ENCODE results near the gene VEGFB. TPM values are rescaled to one million over a fixed set of nuclear protein-coding genes. Genes with fewer than 3 reads are reported as not detected.
A peak's percentile ranks its signal among the peaks of the same experiment; 100 is the strongest.

The VEGFB gene
- total and polyA plus RNA-seq, 2 of the 8 experiments (the other 6 are each of a cell fraction or from before 2014, with no cell fraction given): 9.3 to 49.6 TPM

GRCh38 chr11:64225608-64226506 is 8.5 kb upstream of the VEGFB start, which contains the start of the genes NUDT22 and TRPT1:
TSS of gene NUDT22 (plus strand) at chr11:64226274. CDS start at chr11:64226653, 379 bp downstream.
TSS of gene TRPT1 (minus strand) at chr11:64226186. CDS start at chr11:64225860, 326 bp downstream.
- FAIRE-seq: no peak
- H3K27ac ChIP-seq (ENCODE audit: low read depth, low read length): peak within 1 kb of the TSS; percentile 11; the same call in 1 of the 2 replicates
- peak within 1 kb of the TSS; percentile 9; the same call in 1 of the 2 replicates for H4K8ac ChIP-seq (ENCODE audit: extremely low read depth, insufficient read depth, low read length)
- peak; percentile 35; the same call in 1 of the 2 replicates for TF ChIP-seq TBP (IDR thresholded peaks at IDR 0.05; ENCODE audit: low read depth, low read length)
- TF ChIP-seq GABPA (IDR thresholded peaks at IDR 0.05; ENCODE audit: borderline replicate concordance, insufficient read depth, low read length): peak; percentile 81; the same call in 1 of the 2 replicates
- TF ChIP-seq RFX5 (IDR thresholded peaks at IDR 0.05; ENCODE audit: borderline replicate concordance, low read depth, low read length): no peak
- no peak for TF ChIP-seq SP2 (IDR thresholded peaks at IDR 0.05; ENCODE audit: low read length)
- TF ChIP-seq BRCA1 (IDR thresholded peaks at IDR 0.05; ENCODE audit: low read depth, low read length): no peak
- no peak for TF ChIP-seq SAP30 (IDR thresholded peaks at IDR 0.05; ENCODE audit: insufficient read depth, insufficient replicate concordance, low read length)
- peak; percentile 55; the same call in 1 of the 2 replicates for TF ChIP-seq BACH1 (IDR thresholded peaks at IDR 0.05; ENCODE audit: low read length)
- TF ChIP-seq MAFK (IDR thresholded peaks at IDR 0.05; ENCODE audit: low read depth, low read length): no peak
- TF ChIP-seq KDM1A (IDR thresholded peaks at IDR 0.05; ENCODE audit: borderline replicate concordance, low read length): no peak
- TF ChIP-seq CTBP2 (IDR thresholded peaks at IDR 0.05; ENCODE audit: borderline replicate concordance, insufficient read depth, insufficient read length, low read length): no peak

More at GRCh38 chr11:64225608-64226506, 8.5 kb upstream of the VEGFB start, which contains the start of the genes NUDT22 and TRPT1:
- Histone ChIP-seq H2BK15ac (ENCODE audit: low read length) (peak within 1 kb of the TSS; percentile 99; the same call in 1 of the 2 replicates), H3K23me2 (ENCODE audit: low read depth, low read length) (peaks cover 15% of the 10 kb centered on the region), H4K20me1 (replicated peaks in 1 of 2; ENCODE audit: control insufficient read depth in 1 of 2, insufficient read depth in 2 of 2, low read length in 2 of 2) (peaks cover 0 to 7% of the 10 kb centered on the region in 2 experiments), H3K23ac (ENCODE audit: insufficient read length) (no peak within 1 kb of the TSS), H3K4me2 (ENCODE audit: insufficient read depth in 1 of 2, low read depth in 2 of 2, low read length in 2 of 2) (peak within 1 kb of the TSS; percentile 72 to 93), H2BK12ac (ENCODE audit: low read depth, low read length) (peak within 1 kb of the TSS; percentile 68; the same call in 1 of the 2 replicates), H2BK5ac (ENCODE audit: low read depth, low read length) (peak within 1 kb of the TSS; percentile 95), H3K4ac (replicated peaks; ENCODE audit: insufficient read length, low read depth, low read length) (peak within 1 kb of the TSS; percentile 97), H4K5ac (ENCODE audit: insufficient read length, low read depth, low read length) (peak within 1 kb of the TSS; percentile 99), H3K79me2 (ENCODE audit: control insufficient read depth in 1 of 2, insufficient read depth in 2 of 2, low read length in 2 of 2) (no peaks in the 10 kb centered on the region), H4K91ac (replicated peaks; ENCODE audit: insufficient read length, low read length) (peak within 1 kb of the TSS; percentile 88), H2AK5ac (ENCODE audit: low read depth, low read length) (peak within 1 kb of the TSS; percentile 67; the same call in 1 of the 2 replicates), H2AFZ (ENCODE audit: low read length) (no peak within 1 kb of the TSS), H2BK20ac (ENCODE audit: low read length) (no peak within 1 kb of the TSS), H3K18ac (ENCODE audit: extremely low read depth, low read length) (peak within 1 kb of the TSS; percentile 96), H3K56ac (replicated peaks; ENCODE audit: insufficient read length, low read depth, low read length) (peak within 1 kb of the TSS; percentile 63), H3K9ac (replicated peaks in 1 of 4; ENCODE audit: extremely low read depth in 1 of 4, low read depth in 3 of 4, low read length in 3 of 4) (peak within 1 kb of the TSS in 3 of 4 experiments; percentile 5 to 66 (median 62); a peak in 5 of 7 replicates), H3K36me3 (ENCODE audit: control insufficient read depth in 2 of 4, insufficient read depth in 4 of 4, low read length in 3 of 4) (peaks cover 0 to 7% (median 1%) of the 10 kb centered on the region in 4 experiments; a peak in 3 of 8 replicates), H3K4me1 (replicated peaks in 1 of 4; ENCODE audit: control insufficient read depth in 3 of 4, insufficient read depth in 4 of 4, low read length in 3 of 4) (peaks cover 0 to 23% (median 14%) of the 10 kb centered on the region in 4 experiments; a peak in 6 of 7 replicates), H2BK120ac (replicated peaks; ENCODE audit: low read depth, low read length) (peak within 1 kb of the TSS; percentile 69), H3K9me3 (ENCODE audit: insufficient read depth in 2 of 2, low read depth in 1 of 2, low read length in 1 of 2) (no peaks in the 10 kb centered on the region), H3K4me3 (ENCODE audit: extremely low read depth in 1 of 4, insufficient read depth in 2 of 4, low read depth in 3 of 4, low read length in 4 of 4) (peak within 1 kb of the TSS; percentile 63 to 90 (median 84)), H3K79me1 (ENCODE audit: low read depth, low read length) (no peaks in the 10 kb centered on the region), H3K14ac (ENCODE audit: insufficient read length) (no peak within 1 kb of the TSS), H3K27me3 (replicated peaks in 1 of 4; ENCODE audit: control insufficient read depth in 3 of 4, extremely low read depth in 1 of 4, insufficient read depth in 3 of 4, low read length in 3 of 4) (no peaks in the 10 kb centered on the region)
- 1% methylated on average over 44 of the region's 54 CpGs; no CpG with 5 or more reads in 1 of the 2 experiments for WGBS, 2 experiments (ENCODE audit: extremely low coverage in 1 of 2, insufficient coverage in 1 of 2, insufficient read length in 1 of 2, insufficient replicate concordance in 2 of 2, low coverage in 1 of 2, low lambda C conversion rate in 2 of 2, missing lambda C conversion rate in 1 of 2)
- CTCF ChIA-PET (ENCODE audit: partially characterized antibody): interaction anchor here (0.7 to 6.5 kb wide), 16 partner anchors 9 to 131 kb away, joined by 3 to 64 read pairs (median 4); partner anchors contain the start of genes FERMT3, FKBP2, KCNK4 and PLCB3
- DNase-seq (ENCODE audit: low read depth in 1 of 2, low spot score in 2 of 2): peak in 1 of 2 experiments; percentile 97
- POLR2A ChIA-PET (ENCODE audit: partially characterized antibody): interaction anchor here (0.8 to 14.1 kb wide), 15 partner anchors 11 to 92 kb away, joined by 3 to 253 read pairs (median 5); partner anchors contain the start of genes FERMT3, FKBP2, PLCB3 and PPP1R14B

All from H1 (cell line).